ENCODE measurements around the gene INPP5K.
"Not testable (repeated sequence)": the region's sequence is repeated elsewhere in the genome, so short reads cannot be mapped to it uniquely, and the experiment has no call there.

INPP5K gene

DNA sequence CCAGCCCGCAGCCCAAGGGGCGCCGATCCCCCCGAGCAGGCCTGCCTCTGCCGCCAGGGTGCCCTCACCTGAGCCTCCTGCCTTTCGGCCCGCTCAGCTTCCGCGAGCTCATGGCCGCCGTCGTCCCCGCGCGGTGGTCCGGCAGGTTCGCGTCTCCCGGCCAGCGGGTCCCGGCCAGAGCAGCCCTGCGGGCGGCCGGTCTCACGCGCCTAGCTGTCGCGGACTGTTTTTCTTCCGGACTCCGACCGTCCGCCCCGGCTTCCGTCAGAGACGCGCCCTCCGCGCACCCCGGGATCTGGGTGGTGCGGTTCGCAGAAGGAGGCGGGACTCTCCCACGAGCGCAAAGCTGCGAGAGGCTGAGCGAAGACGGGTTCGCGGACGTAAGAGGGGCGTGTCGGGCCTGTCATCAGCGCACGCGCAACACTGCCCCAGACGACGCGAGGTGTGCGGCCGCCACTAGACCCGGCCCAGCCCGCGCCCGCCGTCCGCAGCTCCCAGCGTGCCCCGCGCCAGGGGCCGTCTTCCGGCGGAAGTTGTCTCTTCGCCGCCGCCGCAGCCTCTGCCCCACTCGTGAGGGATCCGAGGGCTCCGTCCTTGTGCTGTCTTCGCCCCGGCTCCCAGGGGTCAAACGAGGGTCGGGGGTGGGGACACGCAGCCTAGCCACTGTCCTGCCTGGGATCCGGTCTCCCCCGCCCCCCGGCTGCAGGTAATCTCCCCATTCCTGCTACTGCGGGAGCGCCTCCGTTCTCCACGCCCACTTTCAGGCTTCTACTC lies at the start of gene INPP5K:
Gene INPP5K, minus strand, starts transcription at position 225 of the 774 bp plus-strand sequence. Its CDS starts 113 bp downstream, at position 112.
- H3K4me3 ChIP-seq (ENCODE audit: low read length): peak within 1 kb of the TSS; percentile 71
- H3K4me1 ChIP-seq (ENCODE audit: control insufficient read depth, insufficient read depth, low read length): peaks cover 30% of the 10 kb centered on the region
- no peaks in the 10 kb centered on the region for H3K9me3 ChIP-seq (ENCODE audit: control insufficient read depth, low read length)
- H3K27me3 ChIP-seq (ENCODE audit: control insufficient read depth, insufficient read depth, low read length): no peaks in the 10 kb centered on the region
- peaks cover 15% of the 10 kb centered on the region for H3K36me3 ChIP-seq (ENCODE audit: control insufficient read depth, insufficient read depth, low read length)
- H3K9ac ChIP-seq (ENCODE audit: low read length): peak within 1 kb of the TSS; percentile 85

DNA sequence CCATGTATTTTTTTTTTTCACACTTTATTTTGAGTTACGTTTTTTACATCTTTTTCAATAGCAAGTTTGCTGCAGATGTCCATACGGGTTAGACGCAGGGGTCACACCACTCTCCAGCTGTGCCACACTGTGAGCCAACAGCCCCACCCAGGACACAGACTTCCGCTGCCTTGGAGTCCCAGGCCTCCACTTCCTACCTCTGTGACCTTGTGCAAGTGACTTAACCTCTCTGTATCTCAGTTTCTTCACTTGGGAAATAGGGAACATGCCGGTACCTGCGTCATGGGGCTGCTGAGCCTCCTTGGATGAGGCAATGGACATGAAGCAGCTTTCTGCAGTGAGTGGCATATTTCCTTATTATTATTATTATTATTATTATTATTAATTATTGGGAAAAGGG lies 49.5 kb upstream of the INPP5K start:
- H3K4me1 ChIP-seq (ENCODE audit: control insufficient read depth, insufficient read depth, low read length): peaks cover 13% of the 10 kb centered on the region
- no peaks in the 10 kb centered on the region for H3K36me3 ChIP-seq (ENCODE audit: control insufficient read depth, insufficient read depth, low read length)
- H3K9ac ChIP-seq (ENCODE audit: low read length): no peak overlapping the region
- no peak overlapping the region for H3K4me3 ChIP-seq (ENCODE audit: low read length)
- peaks cover 6% of the 10 kb centered on the region for H3K27me3 ChIP-seq (ENCODE audit: control insufficient read depth, insufficient read depth, low read length)
- no peaks in the 10 kb centered on the region for H3K9me3 ChIP-seq (ENCODE audit: control insufficient read depth, low read length)

- Histone ChIP-seq H3K27me3 (ENCODE audit: control insufficient read depth, insufficient read depth, low read length) (no peaks in the 10 kb centered on the region), H3K4me3 (ENCODE audit: low read length) (no peak overlapping the region), H3K36me3 (ENCODE audit: control insufficient read depth, insufficient read depth, low read length) (no peaks in the 10 kb centered on the region), H3K9ac (ENCODE audit: low read length) (no peak overlapping the region), H3K9me3 (ENCODE audit: control insufficient read depth, low read length) (no peaks in the 10 kb centered on the region), H3K4me1 (ENCODE audit: control insufficient read depth, insufficient read depth, low read length) (peaks cover 28% of the 10 kb centered on the region)
Measured at GRCh38 chr17:1563786-1564613, 47.6 kb upstream of the INPP5K start.

DNA sequence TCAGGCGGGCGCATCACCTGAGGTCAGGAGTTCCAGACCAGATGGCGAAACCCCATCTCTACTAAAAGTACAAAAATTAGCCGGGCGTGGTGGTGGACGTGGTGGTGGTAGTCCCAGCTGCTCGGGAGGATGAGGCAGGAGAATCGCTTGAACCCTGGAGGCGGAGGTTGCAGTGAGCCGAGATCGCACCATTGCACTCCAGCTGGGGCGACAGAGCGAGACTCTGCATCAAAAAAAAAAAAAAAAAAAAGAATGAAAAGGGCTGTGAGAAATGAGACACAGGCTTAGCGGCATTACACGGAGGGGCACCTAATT lies 47.0 kb upstream of the INPP5K start:
- H3K36me3 ChIP-seq (ENCODE audit: control insufficient read depth, insufficient read depth, low read length); H3K9ac ChIP-seq (ENCODE audit: low read length); H3K27me3 ChIP-seq (ENCODE audit: control insufficient read depth, insufficient read depth, low read length); H3K9me3 ChIP-seq (ENCODE audit: control insufficient read depth, low read length); H3K4me3 ChIP-seq (ENCODE audit: low read length): not testable (repeated sequence)
- peaks cover 28% of the 10 kb centered on the region for H3K4me1 ChIP-seq (ENCODE audit: control insufficient read depth, insufficient read depth, low read length)

DNA sequence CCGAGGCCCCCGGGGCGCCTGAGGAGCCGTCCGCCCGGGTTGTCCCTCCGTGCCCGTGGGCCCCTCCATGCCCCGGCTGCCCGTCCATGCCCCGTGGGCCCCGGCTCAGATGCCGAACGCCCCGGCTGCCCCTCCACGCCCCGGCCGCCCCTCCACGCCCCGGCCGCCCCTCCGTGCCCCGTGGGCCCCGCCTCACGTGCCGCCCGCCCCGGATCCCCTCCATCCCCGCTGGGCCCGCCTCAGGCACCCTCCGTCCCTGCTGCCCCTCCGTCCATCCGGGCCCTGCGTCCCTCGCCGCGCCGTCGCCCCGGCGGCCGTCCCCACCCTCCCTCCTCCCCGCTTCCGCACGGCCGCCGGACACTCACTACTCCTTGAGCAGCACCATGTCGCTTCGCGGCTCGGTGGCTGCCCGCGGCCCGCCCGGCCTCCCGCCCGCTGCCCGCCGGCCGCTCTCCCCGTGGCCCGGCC lies 45.8 kb upstream of the INPP5K start:
- Histone ChIP-seq H3K4me1 (ENCODE audit: control insufficient read depth, insufficient read depth, low read length) (peaks cover 33% of the 10 kb centered on the region), H3K9ac (ENCODE audit: low read length) (peak overlapping the region; percentile 78), H3K27me3 (ENCODE audit: control insufficient read depth, insufficient read depth, low read length) (no peaks in the 10 kb centered on the region), H3K4me3 (ENCODE audit: low read length) (no peak overlapping the region), H3K36me3 (ENCODE audit: control insufficient read depth, insufficient read depth, low read length) (no peaks in the 10 kb centered on the region), H3K9me3 (ENCODE audit: control insufficient read depth, low read length) (no peaks in the 10 kb centered on the region)

DNA sequence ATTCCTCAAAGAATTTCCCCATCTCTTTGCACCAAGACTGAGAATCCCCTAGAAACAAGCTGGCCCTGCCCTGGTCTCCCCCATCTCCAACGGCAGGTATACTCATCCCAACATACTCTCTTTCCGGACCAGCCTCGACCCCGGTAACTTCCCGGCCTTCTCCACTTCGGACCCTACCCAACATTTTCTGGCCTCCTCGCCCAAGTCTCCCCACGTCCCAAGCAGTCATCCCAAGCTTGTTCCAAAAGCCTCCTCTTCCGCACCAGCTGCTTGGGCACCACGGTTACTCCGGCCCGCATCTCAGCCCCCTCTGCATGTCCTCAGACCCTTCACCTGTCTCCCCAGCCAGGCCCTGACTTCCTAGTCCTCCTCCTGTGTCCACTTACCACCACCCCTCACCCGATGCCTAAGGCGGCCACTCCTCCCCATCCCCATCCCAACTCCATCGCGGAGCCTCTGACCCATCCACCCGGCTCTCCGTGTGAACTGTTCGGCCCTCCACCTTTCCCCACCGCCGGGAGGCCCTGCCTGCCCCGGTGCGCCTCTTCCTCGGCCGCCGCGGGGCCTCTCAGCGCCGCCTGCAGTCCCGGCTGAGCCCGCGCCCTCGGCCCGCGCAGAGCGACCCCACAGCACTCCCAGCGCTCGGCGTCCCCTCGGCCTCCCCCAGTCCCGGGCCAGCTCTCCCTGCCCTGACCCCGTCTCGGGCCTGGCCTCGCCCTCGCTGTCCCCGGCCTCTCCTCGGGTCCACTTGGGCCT lies 45.2 kb upstream of the INPP5K start:
- Histone ChIP-seq H3K4me1 (ENCODE audit: control insufficient read depth, insufficient read depth, low read length) (peaks cover 36% of the 10 kb centered on the region), H3K36me3 (ENCODE audit: control insufficient read depth, insufficient read depth, low read length) (no peaks in the 10 kb centered on the region), H3K4me3 (ENCODE audit: low read length) (peak overlapping the region; percentile 71), H3K9me3 (ENCODE audit: control insufficient read depth, low read length) (no peaks in the 10 kb centered on the region), H3K27me3 (ENCODE audit: control insufficient read depth, insufficient read depth, low read length) (no peaks in the 10 kb centered on the region), H3K9ac (ENCODE audit: low read length) (peak overlapping the region; percentile 78)

DNA sequence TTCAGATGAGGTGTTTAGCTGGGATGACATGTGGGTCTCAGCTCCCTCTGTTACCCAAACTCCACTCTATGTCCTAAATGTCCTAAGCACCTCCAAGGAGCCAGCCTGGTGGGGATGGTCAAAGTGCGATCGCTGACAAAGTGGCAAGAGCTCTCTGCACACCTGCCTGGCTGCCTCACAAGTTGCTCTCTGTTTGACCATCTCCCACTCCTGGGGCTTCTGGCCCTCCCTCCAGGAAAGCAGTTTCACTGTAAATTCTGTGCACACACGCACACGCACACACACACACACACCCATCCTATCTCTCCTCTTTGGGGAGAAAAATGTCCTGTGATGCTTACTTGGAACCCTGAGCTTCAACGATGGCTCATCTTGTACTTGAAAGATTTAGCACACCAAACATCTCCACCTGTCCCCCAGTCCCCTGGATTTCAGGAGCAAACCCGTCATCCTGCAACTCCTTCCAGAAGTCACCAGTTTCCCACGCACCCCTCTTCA lies 44.5 kb upstream of the INPP5K start:
- no peaks in the 10 kb centered on the region for H3K36me3 ChIP-seq (ENCODE audit: control insufficient read depth, insufficient read depth, low read length)
- peaks cover 36% of the 10 kb centered on the region for H3K4me1 ChIP-seq (ENCODE audit: control insufficient read depth, insufficient read depth, low read length)
- peak overlapping the region; percentile 78 for H3K9ac ChIP-seq (ENCODE audit: low read length)
- no peaks in the 10 kb centered on the region for H3K27me3 ChIP-seq (ENCODE audit: control insufficient read depth, insufficient read depth, low read length)
- peak overlapping the region; percentile 71 for H3K4me3 ChIP-seq (ENCODE audit: low read length)
- no peaks in the 10 kb centered on the region for H3K9me3 ChIP-seq (ENCODE audit: control insufficient read depth, low read length)

DNA sequence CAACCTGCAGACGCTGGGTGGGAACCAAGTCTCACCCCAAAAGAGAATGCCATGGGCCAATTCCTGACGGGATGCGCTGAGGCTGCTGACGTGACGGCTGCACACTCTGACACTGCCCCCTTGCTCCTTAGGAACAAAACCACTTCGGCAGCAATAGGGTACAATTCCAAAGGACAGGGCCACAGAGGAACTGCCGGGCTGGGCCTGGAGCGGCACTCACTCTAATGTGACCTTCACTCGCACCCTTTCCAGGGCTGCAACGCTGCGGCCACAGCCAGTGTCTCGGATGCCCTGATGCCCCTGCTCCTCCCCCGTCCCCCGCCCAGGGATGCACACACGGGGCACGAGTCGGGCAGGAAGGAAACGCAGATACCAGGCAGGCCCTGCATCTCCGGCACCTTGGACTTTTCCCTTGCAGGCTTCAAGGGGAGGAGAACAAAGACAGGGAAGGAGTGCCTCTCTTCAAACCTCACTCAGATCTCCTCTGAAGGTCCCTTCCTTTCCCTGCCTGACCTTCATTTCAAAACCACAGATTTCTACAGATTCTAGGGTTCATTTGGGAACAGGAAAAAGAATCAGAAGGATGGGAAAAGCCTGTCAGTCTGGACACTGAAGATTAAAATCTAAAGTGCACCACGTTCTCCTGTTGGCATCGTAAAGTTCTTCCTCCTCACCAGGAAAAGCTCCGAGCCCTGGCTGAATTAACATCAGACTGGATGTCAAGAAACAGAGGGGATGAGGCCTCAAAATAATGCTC lies 43.9 kb upstream of the INPP5K start:
- Histone ChIP-seq H3K27me3 (ENCODE audit: control insufficient read depth, insufficient read depth, low read length) (no peaks in the 10 kb centered on the region), H3K9me3 (ENCODE audit: control insufficient read depth, low read length) (no peaks in the 10 kb centered on the region), H3K9ac (ENCODE audit: low read length) (no peak overlapping the region), H3K4me3 (ENCODE audit: low read length) (no peak overlapping the region), H3K4me1 (ENCODE audit: control insufficient read depth, insufficient read depth, low read length) (peaks cover 41% of the 10 kb centered on the region), H3K36me3 (ENCODE audit: control insufficient read depth, insufficient read depth, low read length) (no peaks in the 10 kb centered on the region)

- Histone ChIP-seq H3K4me3 (ENCODE audit: low read length) (no peak overlapping the region), H3K9ac (ENCODE audit: low read length) (no peak overlapping the region), H3K4me1 (ENCODE audit: control insufficient read depth, insufficient read depth, low read length) (peaks cover 45% of the 10 kb centered on the region), H3K36me3 (ENCODE audit: control insufficient read depth, insufficient read depth, low read length) (no peaks in the 10 kb centered on the region), H3K27me3 (ENCODE audit: control insufficient read depth, insufficient read depth, low read length) (no peaks in the 10 kb centered on the region), H3K9me3 (ENCODE audit: control insufficient read depth, low read length) (no peaks in the 10 kb centered on the region)
Measured at GRCh38 chr17:1559047-1560043, 42.9 kb upstream of the INPP5K start.

GRCh38 chr17:1558401-1558800 lies 42.0 kb upstream of the INPP5K start:
- peaks cover 44% of the 10 kb centered on the region for H3K4me1 ChIP-seq (ENCODE audit: control insufficient read depth, insufficient read depth, low read length)
- H3K36me3 ChIP-seq (ENCODE audit: control insufficient read depth, insufficient read depth, low read length): no peaks in the 10 kb centered on the region
- no peak overlapping the region for H3K9ac ChIP-seq (ENCODE audit: low read length)
- H3K9me3 ChIP-seq (ENCODE audit: control insufficient read depth, low read length): no peaks in the 10 kb centered on the region
- no peaks in the 10 kb centered on the region for H3K27me3 ChIP-seq (ENCODE audit: control insufficient read depth, insufficient read depth, low read length)
- no peak overlapping the region for H3K4me3 ChIP-seq (ENCODE audit: low read length)
